H54 (cell line): ENCODE measurements around the gene YOD1.

ENCODE experiments used
- DNase-seq: peaks from one replicate; pipeline ENCODE4 v3.0.0; 2011; ENCODE audit warnings: low spot score, mixed read lengths; ENCODE audit not compliant: insufficient read length
- FAIRE-seq: peaks from 3 replicates; lab custom pipeline; 2011; peaks lifted over from hg19 to GRCh38; lab: Jason Lieb, UNC
- POLR2A ChIP-seq: IDR thresholded peaks from 2 replicates; pipeline ENCODE4 v1.6.1; 2011; ENCODE audit warnings: low read depth, mild to moderate bottlenecking, low read length

The YOD1 gene

DNA sequence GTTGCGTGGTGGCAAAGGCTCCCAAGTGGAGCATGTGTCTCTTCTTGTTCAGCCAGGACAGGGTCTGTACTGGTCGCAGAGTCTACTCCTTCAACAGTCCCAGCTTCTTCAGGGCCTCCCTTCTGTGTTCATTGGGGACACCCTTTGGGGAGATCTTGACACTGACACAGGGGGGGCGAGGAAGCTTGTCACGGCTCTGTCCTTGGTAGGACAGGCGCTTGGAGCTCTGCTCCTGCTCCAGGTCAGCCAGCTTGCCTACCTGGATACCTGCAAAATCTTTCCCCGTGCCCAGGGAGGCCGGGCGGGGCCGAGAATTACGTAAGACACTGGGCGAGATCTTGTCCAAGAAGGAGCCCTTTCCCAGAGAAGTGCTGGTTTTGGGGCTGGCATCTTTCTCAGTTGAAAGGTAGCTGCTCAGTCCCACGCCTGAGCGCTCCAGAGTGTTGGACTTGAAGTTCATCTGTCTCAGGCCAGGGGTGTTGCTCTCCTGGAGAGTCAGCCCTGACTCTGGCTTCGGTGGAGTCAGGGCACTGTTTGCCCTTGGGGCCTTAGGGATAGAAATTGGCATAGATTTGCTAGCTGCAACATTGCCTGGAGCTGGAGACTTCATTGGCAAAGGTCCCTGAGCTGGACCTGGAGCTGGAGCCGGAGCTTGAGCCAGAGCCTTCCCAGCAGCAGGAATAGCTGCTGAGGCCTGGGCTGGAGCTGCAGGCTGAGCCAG lies 29.0 kb downstream of the YOD1 start:
- DNase-seq: no peak
- FAIRE-seq: no peak
- no peak for TF ChIP-seq POLR2A

DNA sequence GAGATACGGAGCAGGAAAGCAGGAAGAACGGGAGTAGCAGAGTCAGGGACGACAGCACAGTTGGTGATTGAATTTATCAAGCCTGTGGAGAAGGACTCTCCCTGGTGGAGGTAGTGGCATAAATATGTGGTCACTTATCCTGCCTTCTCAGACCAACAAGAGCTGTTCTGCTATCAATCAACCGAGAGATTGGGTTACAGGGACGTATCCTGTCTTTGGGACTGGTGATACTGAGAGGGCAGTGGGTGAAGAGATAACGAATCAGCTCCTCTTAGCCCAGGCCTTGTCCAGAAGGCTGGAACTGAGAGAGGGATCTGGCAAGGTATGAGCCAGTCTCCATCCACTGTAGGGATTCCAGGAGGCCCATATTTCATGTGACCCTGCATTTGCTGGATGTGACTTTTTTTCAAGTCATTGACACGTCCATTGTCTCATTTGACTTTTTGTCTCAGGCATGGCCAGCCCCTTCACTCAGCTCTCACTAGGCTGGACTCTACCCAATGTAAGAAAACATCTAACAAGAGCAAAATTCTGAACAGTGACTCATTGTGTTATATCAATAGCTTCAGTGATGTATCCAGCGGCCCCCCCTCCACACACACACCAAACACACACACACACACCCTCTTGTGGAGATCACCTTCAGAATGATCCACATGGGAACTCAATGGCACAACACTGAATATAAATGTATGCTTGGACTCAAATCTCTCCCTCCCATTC lies 29.7 kb downstream of the YOD1 start:
- DNase-seq (no peak), FAIRE-seq (no peak)
- no peak for TF ChIP-seq POLR2A

DNA sequence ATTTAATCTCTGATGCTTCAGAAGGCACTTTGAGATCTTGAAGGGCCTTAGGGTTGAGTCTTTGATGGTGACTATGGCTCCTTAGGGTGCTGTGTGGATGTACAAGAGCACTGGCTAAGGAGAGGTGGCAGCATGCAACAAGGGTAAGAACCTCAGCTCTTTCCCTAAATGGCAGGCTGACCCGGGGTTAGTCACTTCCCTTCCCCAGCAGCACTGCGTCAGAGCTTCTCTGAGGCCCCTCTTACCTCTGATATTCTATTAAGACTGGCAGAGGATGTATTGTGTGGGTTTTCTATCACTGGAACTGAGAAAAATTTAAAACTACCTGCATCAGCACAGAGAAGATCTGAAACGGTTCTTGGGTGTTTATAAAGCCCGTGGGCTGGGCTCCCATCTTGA lies 30.3 kb downstream of the YOD1 start:
- FAIRE-seq: no peak
- TF ChIP-seq POLR2A: no peak
- DNase-seq: no peak

DNA sequence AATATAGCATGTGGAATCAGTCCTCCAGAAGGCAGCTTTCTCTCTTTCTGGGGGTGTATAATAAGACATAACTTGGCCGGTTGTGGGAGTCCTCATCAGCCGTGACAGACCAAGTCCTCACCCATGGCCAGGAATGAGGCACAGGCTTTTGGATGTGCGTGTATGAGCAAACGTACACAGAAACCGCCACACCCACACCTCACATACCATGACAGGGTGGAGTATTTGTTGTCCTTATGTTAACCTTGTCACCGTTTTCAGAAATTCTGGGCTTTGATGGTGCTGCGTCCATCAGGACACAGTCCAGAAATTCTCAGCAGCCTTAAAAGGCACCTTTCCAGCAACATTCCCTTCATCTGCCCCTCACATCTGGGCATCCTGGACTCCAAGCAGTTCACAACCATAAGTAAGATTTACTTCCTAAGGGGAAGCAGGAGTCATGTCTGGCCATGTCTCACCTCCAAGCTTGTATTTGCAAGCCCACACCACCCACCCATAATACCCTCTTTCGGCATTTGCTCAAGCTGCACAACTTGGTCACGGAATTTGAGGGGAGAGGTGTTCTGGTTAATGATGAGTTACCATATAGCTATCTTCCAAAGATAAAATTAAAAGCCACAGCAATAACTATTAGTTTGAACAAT lies 30.8 kb downstream of the YOD1 start:
- no peak for TF ChIP-seq POLR2A
- FAIRE-seq (no peak), DNase-seq (no peak)

DNA sequence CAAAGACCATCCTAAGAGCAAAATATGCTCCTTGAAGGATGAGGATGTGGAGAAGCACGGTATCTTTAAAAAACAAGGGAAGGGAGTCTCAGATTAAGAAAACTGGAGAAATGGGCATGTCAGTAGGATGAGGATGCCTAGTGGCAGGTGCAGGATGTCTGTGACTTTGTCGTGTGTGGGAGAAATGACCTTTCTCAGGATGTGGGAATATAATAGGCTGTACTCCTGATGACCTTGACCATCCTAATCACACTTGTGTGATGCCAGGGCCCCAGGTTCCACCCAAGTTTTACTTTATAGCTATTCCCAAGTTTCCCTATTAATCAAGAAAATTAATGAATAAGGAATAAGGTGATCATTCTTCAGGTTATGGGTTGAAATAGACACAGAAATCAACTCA lies 31.3 kb downstream of the YOD1 start:
- DNase-seq: no peak
- no peak for TF ChIP-seq POLR2A
- FAIRE-seq: no peak

DNA sequence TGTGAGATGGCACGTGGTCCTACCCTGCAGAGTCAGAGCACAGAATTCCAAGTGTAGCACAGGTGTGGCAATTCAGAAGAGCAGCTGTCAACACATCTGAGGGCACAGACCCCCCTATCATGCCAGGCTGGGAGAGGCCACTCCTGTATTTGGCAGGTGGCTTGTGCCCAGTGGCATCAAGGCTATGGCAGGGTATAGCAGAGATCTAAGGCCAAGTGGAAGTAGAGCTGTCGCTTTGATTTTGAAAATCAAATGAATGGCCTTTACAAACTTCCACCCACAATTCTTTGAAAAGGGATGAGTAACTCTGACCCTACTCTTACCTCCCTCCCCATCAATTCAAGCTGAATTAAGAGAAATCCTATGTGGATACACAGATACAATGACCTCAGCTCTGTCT lies 31.8 kb downstream of the YOD1 start:
- TF ChIP-seq POLR2A: no peak
- FAIRE-seq (no peak), DNase-seq (no peak)

DNA sequence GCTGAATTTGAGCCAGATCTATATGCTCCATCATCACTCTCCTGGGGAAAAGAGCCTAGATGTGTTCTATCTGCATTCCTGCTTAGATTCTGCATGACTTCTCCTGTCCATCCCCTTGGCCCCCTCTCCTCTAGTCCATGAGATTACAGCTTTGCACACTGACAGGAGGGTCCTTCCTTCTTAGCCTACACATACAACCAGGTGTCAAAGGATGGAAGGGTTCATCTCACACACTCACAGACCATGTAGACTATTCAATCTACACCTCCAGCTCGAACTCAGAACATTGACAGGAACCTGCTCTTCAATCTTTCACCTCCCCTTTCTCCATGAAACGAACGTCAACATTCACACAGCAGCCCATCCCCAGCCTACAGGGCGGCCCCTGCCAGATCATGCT lies 32.3 kb downstream of the YOD1 start:
- FAIRE-seq (no peak), DNase-seq (no peak)
- TF ChIP-seq POLR2A: no peak

DNA sequence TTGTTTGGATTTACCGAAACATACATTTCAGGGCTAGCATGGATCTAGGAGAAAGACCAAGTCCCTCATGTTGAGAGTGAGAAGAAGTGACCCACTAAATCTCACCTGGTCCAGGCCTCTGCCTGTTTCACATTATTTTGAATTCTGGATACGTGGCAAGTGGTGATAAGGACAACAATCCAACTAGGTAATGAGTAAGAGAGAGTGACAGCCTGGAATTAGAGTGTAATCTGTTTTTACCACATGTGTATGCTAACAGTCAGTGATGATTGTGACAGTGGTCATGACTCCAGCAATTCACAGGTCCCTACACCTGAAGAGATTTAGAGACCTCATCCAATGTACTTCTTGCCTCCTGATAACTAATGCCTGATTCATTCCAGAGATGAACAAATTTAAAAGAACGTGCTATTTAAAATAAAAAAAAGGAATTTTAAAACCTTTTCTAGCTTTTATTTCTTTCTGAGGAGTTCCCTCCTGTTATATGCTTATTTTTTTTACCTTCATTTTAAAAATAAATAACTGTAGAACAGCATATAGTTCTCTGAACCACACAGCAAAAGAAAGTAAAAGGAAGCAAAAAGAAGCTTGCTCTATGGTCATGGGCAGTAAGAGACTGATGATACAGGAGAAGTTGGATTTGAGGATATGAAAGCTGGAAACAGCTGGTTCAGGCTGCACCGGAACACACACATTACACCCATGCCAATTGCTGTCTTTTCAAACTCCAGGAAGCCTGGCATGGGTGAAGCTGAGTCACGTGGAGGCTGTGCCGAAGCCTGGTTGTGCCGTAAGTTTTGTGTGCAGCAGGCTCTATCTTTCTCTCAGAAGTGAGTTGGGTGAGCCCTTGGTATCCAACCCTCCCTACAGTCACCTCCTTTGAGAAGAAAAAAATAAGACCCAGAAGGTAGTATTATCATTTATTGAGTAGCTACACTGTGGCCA lies 33.1 kb downstream of the YOD1 start:
- FAIRE-seq (no peak), DNase-seq (no peak)
- TF ChIP-seq POLR2A: no peak

DNA sequence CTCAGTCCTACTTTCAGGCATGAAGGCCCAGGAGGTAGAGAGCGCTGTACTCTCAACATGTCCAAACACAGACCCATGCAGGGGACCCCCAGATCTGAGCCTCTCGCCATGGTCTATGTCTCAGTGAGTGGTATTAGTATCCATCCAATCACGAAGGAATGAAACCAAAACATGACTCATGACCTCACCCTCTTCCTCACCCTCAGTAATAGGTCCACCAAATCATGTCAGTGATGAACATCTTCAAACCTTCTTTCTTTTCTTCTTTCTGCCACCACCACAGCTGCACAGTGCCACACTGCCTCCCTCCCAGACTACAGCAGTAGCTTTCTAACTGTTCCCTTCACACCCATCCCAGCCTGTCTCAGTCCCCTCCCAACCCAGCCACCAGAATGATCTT lies 35.2 kb downstream of the YOD1 start:
- no peak for TF ChIP-seq POLR2A
- FAIRE-seq (no peak), DNase-seq (no peak)

DNA sequence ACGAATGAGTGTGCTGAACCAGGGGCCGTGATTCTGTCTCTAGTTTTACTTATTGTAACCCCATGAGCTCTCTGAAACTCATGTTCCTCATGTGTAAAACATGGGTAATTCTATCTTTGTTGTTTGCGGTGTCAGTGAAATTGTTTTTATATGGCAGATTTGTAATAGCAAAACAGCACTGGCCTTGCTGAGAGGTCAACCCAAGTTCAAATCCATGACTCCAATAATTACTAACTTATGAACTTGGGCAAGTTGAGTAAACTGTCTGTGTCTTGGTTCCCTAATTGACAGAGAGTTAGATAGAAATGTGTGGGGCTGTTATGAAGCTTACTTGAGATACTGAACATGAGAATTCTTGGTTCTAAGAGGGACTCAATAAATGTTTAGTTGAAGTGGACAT lies 36.3 kb downstream of the YOD1 start:
- DNase-seq: no peak
- FAIRE-seq: no peak
- TF ChIP-seq POLR2A: no peak

DNA sequence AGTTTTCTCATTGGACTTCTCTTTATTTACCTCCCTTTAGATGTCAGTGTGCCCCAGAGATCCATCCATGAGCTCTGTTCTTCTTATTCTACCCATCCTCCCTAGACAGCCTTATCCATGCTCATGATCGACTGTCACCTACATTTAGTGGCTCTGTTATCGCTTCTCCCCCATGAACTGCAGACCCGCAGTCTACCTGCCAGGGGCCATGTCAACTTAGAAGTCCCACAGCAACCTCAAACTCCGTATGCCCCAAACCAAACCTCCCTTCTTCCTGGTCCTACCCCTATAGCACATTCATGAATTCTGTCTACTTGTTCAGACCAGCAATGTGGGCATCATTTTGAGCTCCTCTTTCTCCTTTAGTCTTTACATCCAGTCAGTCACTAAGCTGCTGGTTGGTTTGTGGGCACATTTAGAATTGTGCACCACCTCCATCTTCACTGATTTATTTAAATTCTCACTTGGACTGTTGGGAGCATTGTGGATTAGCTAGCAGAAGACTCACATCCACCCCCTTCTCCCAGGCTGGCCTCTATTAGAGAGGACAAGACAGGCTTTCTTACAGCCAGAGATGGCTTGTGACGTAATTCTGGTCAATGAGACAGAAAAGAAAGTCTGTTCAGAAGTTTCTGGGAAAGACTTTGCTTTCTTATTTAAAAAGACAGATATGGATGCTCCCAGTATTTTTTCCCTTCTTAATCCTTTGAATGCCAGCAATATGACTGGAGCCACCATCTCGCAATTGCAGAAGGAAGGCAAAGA lies 37.5 kb downstream of the YOD1 start:
- no peak for FAIRE-seq
- TF ChIP-seq POLR2A: no peak
- DNase-seq: no peak

DNA sequence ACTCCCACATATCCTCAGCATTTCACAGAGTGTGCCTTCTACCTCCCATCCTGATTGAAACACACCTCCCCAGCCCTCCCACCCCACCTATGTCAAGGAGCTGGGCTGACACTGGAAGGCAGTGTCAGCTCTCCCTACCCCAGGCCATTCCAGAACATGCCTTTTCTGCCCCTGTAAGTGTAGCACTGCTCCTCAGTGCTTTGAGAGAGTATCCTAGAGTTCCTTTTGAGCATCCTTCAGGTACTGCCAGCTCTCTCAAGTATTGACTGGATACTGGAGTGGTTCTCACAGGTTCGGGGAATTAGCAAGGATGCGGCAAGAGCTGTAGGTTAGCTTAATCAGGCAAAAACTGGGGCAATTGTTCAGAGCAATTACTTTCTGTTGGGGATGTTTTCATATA lies 40.3 kb downstream of the YOD1 start:
- TF ChIP-seq POLR2A: no peak
- no peak for FAIRE-seq

DNA sequence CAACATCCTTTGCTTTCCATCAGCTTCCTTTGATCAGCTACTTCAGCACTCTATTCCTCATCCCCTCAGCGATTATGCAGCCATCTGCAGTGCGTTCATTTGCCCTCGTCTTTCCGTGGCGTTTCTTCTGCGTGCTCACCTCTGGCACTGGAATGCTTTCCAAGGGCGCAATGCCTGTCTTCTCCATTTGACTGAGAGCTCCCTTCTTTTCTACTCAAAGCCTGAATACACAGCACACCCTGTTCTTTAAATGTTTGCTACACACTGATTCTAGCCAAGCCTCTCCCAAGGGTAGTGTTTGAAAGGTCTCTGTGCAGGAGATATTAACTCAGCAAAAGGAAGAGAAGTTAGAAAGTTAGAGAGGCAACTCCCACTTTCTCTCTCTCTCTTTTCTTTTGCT lies 41.1 kb downstream of the YOD1 start:
- FAIRE-seq (no peak), DNase-seq (no peak)
- TF ChIP-seq POLR2A: no peak

More for the DNA sequence above, 40.3 kb downstream of the YOD1 start:
- DNase-seq: no peak
